Neural cell (in vitro differentiated cells): ENCODE data around the gene TMEM59. TPM values are rescaled to one million over a fixed set of nuclear protein-coding genes. Genes with fewer than 3 reads are reported as not detected.

ENCODE experiments used
- H2AFZ ChIP-seq: fragments of 200-600, 300-800 bp; sonication (generic), shearing (Covaris generic); 2 replicates; pipeline ENCODE4 v1.6.0; 2014; ENCODE audit warnings: low read depth, mild to moderate bottlenecking, antibody characterized with exemption, low read length, moderate library complexity
- H3F3A ChIP-seq: fragments of 200-600 bp; shearing (Covaris generic); 2 replicates; pipeline ENCODE4 v1.6.1; 2016; ENCODE audit warnings: mild to moderate bottlenecking, moderate library complexity, mixed read lengths, antibody characterized with exemption, low read length; ENCODE audit not compliant: insufficient read depth, poor library complexity, severe bottlenecking
- H3K27ac ChIP-seq: fragments of 200-600, 300-800 bp; sonication (generic), shearing (Covaris generic); 2 replicates; pipeline ENCODE4 v1.5.1; 2014; ENCODE audit warnings: mild to moderate bottlenecking, low read length, moderate library complexity
- H3K27me3 ChIP-seq: fragments of 300-800, 200-600 bp; sonication (generic), shearing (Covaris generic); 2 replicates; pipeline ENCODE4 v1.6.0; 2014; ENCODE audit warnings: mild to moderate bottlenecking, low read depth, low read length, moderate library complexity; ENCODE audit not compliant: insufficient read depth
- H3K36me3 ChIP-seq: fragments of 300-800, 200-600 bp; sonication (generic), shearing (Covaris generic); 2 replicates; pipeline ENCODE4 v1.5.1; 2014; ENCODE audit warnings: mild to moderate bottlenecking, antibody characterized with exemption, low read length, moderate library complexity; ENCODE audit not compliant: insufficient read depth
- H3K4me2 ChIP-seq: fragments of 300-800, 200-600 bp; sonication (generic), shearing (Covaris generic); 2 replicates; pipeline ENCODE4 v1.6.0; 2014; ENCODE audit warnings: mild to moderate bottlenecking, low read length
- H3K4me3 ChIP-seq: fragments of 300-800, 200-600 bp; sonication (generic), shearing (Covaris generic); 2 replicates; pipeline ENCODE4 v1.5.1; 2014; ENCODE audit warnings: mild to moderate bottlenecking, low read length, moderate library complexity
- H3K79me2 ChIP-seq: fragments of 200-600 bp; shearing (Covaris generic); replicated peaks from 2 replicates; pipeline ENCODE4 v1.6.0; 2014; ENCODE audit warnings: mild to moderate bottlenecking, low read length, moderate library complexity; ENCODE audit not compliant: insufficient read depth
- H3K9ac ChIP-seq: fragments of 300-800, 200-600 bp; sonication (generic), shearing (Covaris generic); 2 replicates; pipeline ENCODE4 v1.6.1; 2016; ENCODE audit warnings: mild to moderate bottlenecking, low read length, mixed read lengths
- H3K9me2 ChIP-seq: fragments of 200-600 bp; shearing (Covaris generic); 2 replicates; pipeline ENCODE4 v1.6.1; 2016; ENCODE audit warnings: mild to moderate bottlenecking, low read length, mixed read lengths; ENCODE audit not compliant: insufficient read depth
- H3K9me3 ChIP-seq: fragments of 200-600, 300-800 bp; sonication (generic), shearing (Covaris generic); 2 replicates; pipeline ENCODE4 v1.6.1; 2016; ENCODE audit warnings: mild to moderate bottlenecking, mixed run types, low read length, moderate library complexity, mixed read lengths
- H4K20me1 ChIP-seq: fragments of 200-600 bp; shearing (Covaris generic); 2 replicates; pipeline ENCODE4 v1.6.1; 2016; ENCODE audit warnings: mild to moderate bottlenecking, mixed run types; ENCODE audit not compliant: insufficient read depth
- CTCF ChIP-seq: fragments of 450-650 bp; IDR thresholded peaks from 2 replicates; pipeline ENCODE4 v1.5.1; 2014; ENCODE audit warnings: antibody characterized with exemption, mild to moderate bottlenecking, moderate library complexity; ENCODE audit not compliant: poor library complexity, severe bottlenecking
- EP300 ChIP-seq: fragments of 450-650 bp; conservative IDR thresholded peaks from 2 replicates; pipeline ENCODE4 v1.6.1; 2014; ENCODE audit warnings: antibody characterized with exemption, mild to moderate bottlenecking, moderate library complexity; ENCODE audit not compliant: poor library complexity, severe bottlenecking
- EZH2 ChIP-seq: fragments of 200-600, 300-800 bp; shearing (Covaris generic), sonication (generic); IDR thresholded peaks from 2 replicates; pipeline ENCODE4 v1.6.1; 2014; ENCODE audit warnings: antibody characterized with exemption, low read length, borderline replicate concordance, mild to moderate bottlenecking; ENCODE audit not compliant: insufficient read depth, poor library complexity, severe bottlenecking
- MXI1 ChIP-seq: fragments of 450-650 bp; conservative IDR thresholded peaks from 2 replicates; pipeline ENCODE4 v1.6.1; 2014; ENCODE audit warnings: antibody characterized with exemption, mild to moderate bottlenecking; ENCODE audit not compliant: poor library complexity, severe bottlenecking
- POLR2AphosphoS5 ChIP-seq: IDR thresholded peaks from 2 replicates; pipeline ENCODE4 v1.6.1; 2012
- RAD21 ChIP-seq: fragments of 450-650 bp; conservative IDR thresholded peaks from 2 replicates; pipeline ENCODE4 v1.6.1; 2014; ENCODE audit warnings: antibody characterized with exemption, mild to moderate bottlenecking, moderate library complexity
- SMC3 ChIP-seq: fragments of 450-650 bp; conservative IDR thresholded peaks from 2 replicates; pipeline ENCODE4 v1.6.1; 2014; ENCODE audit warnings: antibody characterized with exemption, mild to moderate bottlenecking, moderate library complexity; ENCODE audit not compliant: poor library complexity
- TAF1 ChIP-seq: IDR thresholded peaks from 2 replicates; pipeline ENCODE4 v1.6.1; 2012; ENCODE audit warnings: low read depth
- polyA plus RNA-seq: library from polyadenylated mRNA; depleted of rRNA; stranded (reverse); fragments of >200 nt; gene quantifications from 2 replicates; pipeline ENCODE4 v1.2.3, GENCODE V29; 2014
- TF ChIP-seq, protein P1 (sequence below): IDR thresholded peaks from 2 replicates; pipeline ENCODE4 v1.6.1; 2012; ENCODE audit warnings: borderline replicate concordance

Gene TMEM59
- polyA plus RNA-seq, 1 donor from 2014 or later: 328 TPM

GRCh38 chr1:54013393-54014008 lies 39.5 kb downstream of the TMEM59 start:
- Histone ChIP-seq H3F3A (no peaks in the 10 kb centered on the region), H3K27me3 (no peaks in the 10 kb centered on the region), H3K9me3 (no peaks in the 10 kb centered on the region), H4K20me1 (no peaks in the 10 kb centered on the region), H3K27ac (no peak overlapping the region), H3K9me2 (no peaks in the 10 kb centered on the region), H3K9ac (no peak overlapping the region), H3K4me3 (no peak overlapping the region), H3K4me2 (no peak overlapping the region), H2AFZ (no peak overlapping the region), H3K79me2 (no peaks in the 10 kb centered on the region), H3K36me3 (no peaks in the 10 kb centered on the region)
- TF ChIP-seq MXI1: no peak
- TF ChIP-seq EP300: no peak
- no peak for TF ChIP-seq RAD21
- TF ChIP-seq EZH2: no peak
- TF ChIP-seq CTCF: no peak
- TF ChIP-seq TAF1: no peak
- TF ChIP-seq, protein P1, sequence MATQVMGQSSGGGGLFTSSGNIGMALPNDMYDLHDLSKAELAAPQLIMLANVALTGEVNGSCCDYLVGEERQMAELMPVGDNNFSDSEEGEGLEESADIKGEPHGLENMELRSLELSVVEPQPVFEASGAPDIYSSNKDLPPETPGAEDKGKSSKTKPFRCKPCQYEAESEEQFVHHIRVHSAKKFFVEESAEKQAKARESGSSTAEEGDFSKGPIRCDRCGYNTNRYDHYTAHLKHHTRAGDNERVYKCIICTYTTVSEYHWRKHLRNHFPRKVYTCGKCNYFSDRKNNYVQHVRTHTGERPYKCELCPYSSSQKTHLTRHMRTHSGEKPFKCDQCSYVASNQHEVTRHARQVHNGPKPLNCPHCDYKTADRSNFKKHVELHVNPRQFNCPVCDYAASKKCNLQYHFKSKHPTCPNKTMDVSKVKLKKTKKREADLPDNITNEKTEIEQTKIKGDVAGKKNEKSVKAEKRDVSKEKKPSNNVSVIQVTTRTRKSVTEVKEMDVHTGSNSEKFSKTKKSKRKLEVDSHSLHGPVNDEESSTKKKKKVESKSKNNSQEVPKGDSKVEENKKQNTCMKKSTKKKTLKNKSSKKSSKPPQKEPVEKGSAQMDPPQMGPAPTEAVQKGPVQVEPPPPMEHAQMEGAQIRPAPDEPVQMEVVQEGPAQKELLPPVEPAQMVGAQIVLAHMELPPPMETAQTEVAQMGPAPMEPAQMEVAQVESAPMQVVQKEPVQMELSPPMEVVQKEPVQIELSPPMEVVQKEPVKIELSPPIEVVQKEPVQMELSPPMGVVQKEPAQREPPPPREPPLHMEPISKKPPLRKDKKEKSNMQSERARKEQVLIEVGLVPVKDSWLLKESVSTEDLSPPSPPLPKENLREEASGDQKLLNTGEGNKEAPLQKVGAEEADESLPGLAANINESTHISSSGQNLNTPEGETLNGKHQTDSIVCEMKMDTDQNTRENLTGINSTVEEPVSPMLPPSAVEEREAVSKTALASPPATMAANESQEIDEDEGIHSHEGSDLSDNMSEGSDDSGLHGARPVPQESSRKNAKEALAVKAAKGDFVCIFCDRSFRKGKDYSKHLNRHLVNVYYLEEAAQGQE: no peak
- no peak for TF ChIP-seq SMC3
- no peak for TF ChIP-seq POLR2AphosphoS5

GRCh38 chr1:54012863-54013262 lies 40.1 kb downstream of the TMEM59 start:
- H3K27ac ChIP-seq: no peak overlapping the region
- H3K4me3 ChIP-seq: no peak overlapping the region
- TF ChIP-seq SMC3: no peak
- no peak for TF ChIP-seq CTCF
- TF ChIP-seq, protein P1: no peak
- TF ChIP-seq MXI1: no peak
- TF ChIP-seq POLR2AphosphoS5: no peak
- no peak for TF ChIP-seq EZH2
- no peak for TF ChIP-seq TAF1
- no peak for TF ChIP-seq RAD21
- TF ChIP-seq EP300: no peak
- H3F3A ChIP-seq: no peaks in the 10 kb centered on the region
- H3K9ac ChIP-seq: no peak overlapping the region
- no peak overlapping the region for H3K4me2 ChIP-seq
- H3K27me3 ChIP-seq: no peaks in the 10 kb centered on the region
- H3K9me2 ChIP-seq: no peaks in the 10 kb centered on the region
- H2AFZ ChIP-seq: no peak overlapping the region
- H3K79me2 ChIP-seq: no peaks in the 10 kb centered on the region
- no peaks in the 10 kb centered on the region for H3K36me3 ChIP-seq
- H4K20me1 ChIP-seq: no peaks in the 10 kb centered on the region
- H3K9me3 ChIP-seq: no peaks in the 10 kb centered on the region
